NCI-H1417 (cell line): ENCODE measurements around the gene SAC3D1.

Source experiments
- DNase-seq, 3 experiments: peaks; one replicate each; lab custom pipeline; 2025; lab: John Stamatoyannopoulos, UW

SAC3D1 gene

GRCh38 chr11:65059959-65060824, 19.2 kb downstream of the SAC3D1 start:
- no peak for DNase-seq

- DNase-seq: no peak
Observed at GRCh38 chr11:65060913-65061408, 20.0 kb downstream of the SAC3D1 start.

GRCh38 chr11:65063532-65063931, 22.5 kb downstream of the SAC3D1 start:
- no peak for DNase-seq

DNA sequence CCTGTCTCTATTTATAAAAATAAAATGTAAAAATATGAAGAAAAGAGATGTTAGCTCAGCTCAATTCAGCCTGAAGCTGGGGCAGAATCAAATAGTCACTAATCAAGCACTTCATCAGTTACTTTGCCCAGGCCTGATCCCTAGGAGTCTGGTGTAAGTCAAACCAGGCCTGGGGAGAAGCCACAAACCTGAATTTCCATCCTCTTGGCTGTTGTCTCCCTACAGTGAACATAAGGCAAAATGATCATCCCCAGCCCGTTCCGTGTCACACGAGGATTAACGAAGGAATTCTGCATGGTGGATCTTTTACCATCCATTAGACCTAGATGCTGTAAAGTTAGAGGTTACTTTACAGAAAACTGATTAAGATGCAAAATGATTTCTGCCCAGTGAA, 23.8 kb downstream of the SAC3D1 start:
- no peak for DNase-seq

GRCh38 chr11:65065851-65066250, 24.8 kb downstream of the SAC3D1 start:
- no peak for DNase-seq

DNA sequence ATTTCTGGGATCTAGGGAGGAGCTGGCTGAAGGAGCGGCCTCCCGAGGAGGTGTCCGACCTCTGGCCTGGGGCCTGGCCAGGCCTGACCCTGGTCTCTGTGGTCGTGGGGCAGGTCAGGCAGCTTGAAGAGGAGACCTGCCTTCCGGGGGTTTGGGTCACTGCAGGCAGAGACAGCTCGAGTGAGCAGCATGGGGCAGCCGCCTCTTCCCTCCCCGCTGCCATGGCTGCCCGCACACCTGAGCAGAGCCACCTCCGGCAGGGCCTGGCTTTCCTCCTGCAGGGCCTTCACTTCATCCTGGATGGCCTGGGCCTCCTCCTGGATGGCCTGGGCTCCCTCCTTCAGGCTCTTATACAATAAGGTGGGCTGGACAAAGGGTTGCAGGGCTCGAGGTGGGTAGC, 25.3 kb downstream of the SAC3D1 start:
- DNase-seq: peak in 1 of 3 experiments; percentile 37

- peak; percentile 67 to 93 (median 77) for DNase-seq
Observed at GRCh38 chr11:65066805-65067291, 25.8 kb downstream of the SAC3D1 start.

DNA sequence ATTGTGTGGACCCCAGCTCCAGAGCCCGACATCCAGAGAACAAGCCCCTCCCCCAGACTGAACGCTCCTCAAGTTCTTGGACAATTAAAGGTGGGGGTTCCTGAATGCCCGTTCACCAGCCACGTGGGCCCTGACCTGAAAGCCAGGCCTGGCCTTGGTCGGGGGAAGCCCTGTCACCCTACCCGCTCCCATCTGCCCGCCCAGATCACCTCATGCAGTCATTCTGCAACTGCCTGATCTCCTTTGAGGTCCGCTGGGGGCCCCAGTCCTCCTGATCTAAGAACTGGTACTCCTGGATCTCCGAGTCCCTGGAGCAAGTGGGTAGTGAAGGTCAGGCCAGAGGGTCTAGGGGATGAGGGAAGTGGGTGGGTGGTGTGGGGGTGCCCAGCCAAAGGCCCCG, 26.4 kb downstream of the SAC3D1 start:
- DNase-seq: no peak

DNA sequence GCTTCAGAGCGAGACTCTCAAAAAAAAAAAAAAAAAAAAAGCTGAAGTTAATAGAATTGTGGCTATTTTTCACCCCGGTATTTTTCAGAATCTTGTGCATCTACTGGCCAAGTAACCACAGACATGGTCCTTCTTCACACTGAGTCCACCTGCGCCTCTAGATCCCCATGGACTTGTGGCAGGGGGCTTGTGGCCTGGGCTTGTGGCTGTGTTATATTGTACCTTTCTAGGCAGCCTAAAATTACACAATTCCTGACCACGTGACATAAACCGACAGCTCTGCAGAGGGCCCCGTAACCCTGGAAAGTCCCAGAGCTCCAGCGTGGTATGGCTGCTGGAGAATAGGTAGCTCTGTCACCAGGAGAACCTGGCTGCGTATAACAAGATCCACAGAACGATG, 28.2 kb downstream of the SAC3D1 start:
- DNase-seq: no peak

GRCh38 chr11:65071907-65072630, 31.1 kb downstream of the SAC3D1 start:
- DNase-seq: no peak

DNA sequence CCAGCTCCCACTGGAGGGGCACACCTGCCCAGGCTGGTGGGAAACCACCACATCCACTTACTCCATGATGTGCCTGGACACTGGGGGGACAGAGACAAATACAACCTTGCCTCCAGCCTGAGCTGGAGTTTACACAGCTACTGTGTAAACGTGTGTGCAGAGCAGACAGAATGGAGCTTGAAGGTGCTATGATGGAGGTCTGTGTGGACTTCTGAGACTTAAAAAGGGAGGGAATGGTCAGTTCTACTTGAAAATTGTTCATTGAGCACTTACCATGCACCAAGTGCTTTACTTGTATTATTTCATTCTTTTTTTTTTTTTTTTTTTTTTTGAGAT, 31.6 kb downstream of the SAC3D1 start:
- DNase-seq: no peak

GRCh38 chr11:65077451-65077850, 36.4 kb downstream of the SAC3D1 start:
- no peak for DNase-seq

DNA sequence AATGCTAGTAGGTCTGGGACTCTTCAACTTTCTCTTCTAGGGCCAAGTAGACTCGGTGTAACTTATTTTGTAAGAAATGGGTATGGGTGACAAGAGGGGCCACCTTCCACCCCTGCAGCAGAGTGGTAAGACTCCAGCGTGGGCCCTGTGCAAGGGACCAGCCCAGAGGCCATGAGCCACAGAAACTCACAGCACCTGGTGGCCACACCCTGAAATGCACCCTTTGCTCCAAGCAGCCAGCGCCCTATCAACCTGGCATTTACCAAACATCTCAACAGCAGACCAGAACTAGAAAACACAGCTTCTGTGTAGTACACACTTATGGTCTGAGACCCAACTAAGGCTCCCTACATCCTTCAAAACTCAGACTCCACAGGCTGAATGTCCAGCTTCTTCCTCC, 37.1 kb downstream of the SAC3D1 start:
- DNase-seq: peak; percentile 7 to 59 (median 21)

DNA sequence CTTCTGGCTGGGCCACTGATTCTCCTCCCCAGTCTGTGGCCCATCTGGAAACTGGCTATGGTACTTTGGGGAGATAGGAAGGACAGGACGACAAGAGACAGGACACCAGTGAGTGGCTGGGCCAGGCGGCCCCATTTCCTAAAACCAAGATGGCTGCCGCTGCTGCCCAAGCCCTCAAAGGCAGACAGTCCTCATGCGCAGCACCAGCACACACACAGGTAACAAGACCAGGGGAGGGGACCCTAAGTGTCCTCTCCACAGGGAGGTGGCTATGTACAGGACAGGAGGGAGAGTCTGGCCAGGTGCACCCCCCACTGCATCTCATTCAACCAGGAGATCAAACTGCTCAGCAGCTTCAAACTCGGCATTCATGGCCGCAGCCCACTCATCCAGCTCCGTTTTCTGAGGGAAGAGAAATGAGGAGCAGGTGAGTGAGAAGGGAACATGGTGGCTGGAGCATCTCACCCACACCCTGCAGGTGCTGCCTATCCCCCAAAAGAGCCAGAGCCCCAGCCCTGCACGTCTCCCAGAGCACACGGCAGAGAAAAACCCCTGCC, 37.9 kb downstream of the SAC3D1 start:
- no peak for DNase-seq

GRCh38 chr11:65083134-65083833, 42.3 kb downstream of the SAC3D1 start:
- DNase-seq: peak in 1 of 3 experiments; percentile 55

DNA sequence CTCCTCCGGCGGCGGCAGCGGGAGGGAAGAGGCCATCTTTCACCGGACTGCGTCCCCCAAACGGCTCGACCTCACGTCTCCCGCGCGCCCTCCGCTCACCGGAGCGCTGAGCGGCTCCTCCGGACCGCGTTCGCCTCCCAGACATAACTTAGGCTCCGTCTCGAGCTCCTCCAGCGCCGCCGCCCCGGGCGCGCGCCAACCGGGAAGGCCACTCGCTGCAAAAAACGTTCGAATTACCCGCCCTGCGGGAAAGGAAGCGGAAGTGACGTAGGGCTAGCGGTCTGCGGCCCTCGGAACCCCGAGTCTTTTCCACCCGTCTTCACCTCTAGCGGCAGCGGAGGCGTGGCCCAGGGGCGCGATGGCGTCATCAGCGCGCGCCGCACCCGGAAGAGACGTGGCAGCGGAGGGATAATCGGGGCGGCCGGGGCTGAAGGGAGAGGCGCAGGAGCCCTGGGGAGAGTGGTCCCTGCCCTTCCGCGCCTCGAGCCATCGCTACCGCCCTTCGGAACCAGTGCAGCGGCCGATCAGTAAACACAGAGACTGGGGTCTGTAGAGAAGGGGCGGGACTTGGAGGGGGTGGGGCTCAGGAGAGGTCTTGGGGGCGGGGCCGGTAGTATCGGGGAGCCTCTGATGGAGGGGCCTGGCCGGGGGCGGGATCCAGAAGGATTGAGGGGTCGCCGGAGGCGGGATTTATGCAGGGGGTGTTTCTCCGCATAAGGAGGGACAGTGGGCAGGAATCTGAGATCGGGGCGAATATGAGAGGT, 43.0 kb downstream of the SAC3D1 start, which contains the start of the genes CDCA5 and ZFPL1:
CDCA5 (minus strand) TSS at position 207 of the 764 bp plus-strand sequence; CDS start at position 145, 62 bp downstream.
ZFPL1 (plus strand) TSS at position 389 of the 764 bp plus-strand sequence. CDS start 477 bp downstream, outside the sequence.
- peak; percentile 95 to 98 (median 96) for DNase-seq

- peak in 1 of 3 experiments; percentile 40 for DNase-seq
Observed at GRCh38 chr11:65084598-65085375, 43.8 kb downstream of the SAC3D1 start.

DNA sequence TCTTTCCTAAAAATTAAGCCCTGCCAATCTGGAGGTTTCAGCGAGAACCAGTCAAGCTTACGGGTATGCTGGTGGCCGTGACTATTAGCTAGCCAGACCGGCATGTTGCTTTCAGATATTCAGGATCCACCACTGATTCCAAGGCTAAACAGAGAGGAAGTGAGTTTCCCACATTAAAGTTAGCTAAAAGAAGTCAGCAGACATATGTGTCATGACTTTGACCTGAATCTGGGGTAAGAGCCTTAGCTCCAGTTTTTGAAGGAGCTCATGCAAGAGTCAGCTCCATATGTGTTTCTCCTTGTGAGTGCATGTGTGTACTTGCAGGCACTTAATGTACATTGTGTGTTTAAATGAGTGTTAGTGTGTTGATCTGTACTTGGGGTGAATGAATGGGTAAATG, 44.4 kb downstream of the SAC3D1 start:
- DNase-seq: no peak

- no peak for DNase-seq
Observed at GRCh38 chr11:65086809-65087208, 45.8 kb downstream of the SAC3D1 start.

DNA sequence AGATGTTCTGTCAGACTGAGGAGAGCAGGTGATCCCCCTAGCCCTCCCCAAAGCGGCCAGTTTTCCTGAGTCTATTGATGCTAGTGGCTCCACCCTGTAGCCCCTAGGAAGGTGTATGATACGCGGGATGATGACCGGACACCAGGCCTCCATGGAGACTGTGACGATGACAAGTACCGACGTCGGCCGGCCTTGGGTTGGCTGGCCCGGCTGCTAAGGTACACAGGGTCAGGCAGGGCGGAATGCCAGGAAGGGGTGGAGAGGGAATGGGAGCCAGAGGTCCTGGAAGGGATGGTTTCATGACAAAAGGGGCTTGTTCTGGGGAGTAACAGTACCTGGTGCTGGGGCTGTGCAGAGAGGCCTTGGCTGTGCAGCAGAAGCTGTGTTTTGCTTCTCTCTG, 46.2 kb downstream of the SAC3D1 start:
- DNase-seq: no peak
